GM12864 (cell line): ENCODE measurements around the gene POC1B.

Experiments
- DNase-seq: peaks from one replicate; pipeline ENCODE4 v3.0.0-alpha.2; 2011; ENCODE audit warnings: low read depth
- H3K4me3 ChIP-seq: 2 replicates; pipeline ENCODE4 v1.5.1; 2011; ENCODE audit warnings: mild to moderate bottlenecking, low read depth, low read length, control low read depth
- CTCF ChIP-seq: IDR thresholded peaks from 2 replicates; pipeline ENCODE4 v1.5.1; 2011; ENCODE audit warnings: low read depth, mild to moderate bottlenecking, moderate library complexity, low read length, control low read depth, inconsistent platforms; ENCODE audit errors: missing control alignments

Gene POC1B

GRCh38 chr12:89514751-89515150 lies 11.1 kb downstream of the POC1B start:
- DNase-seq, result no peak

GRCh38 chr12:89513544-89513943 lies 12.3 kb downstream of the POC1B start:
- TF ChIP-seq CTCF, result no peak
- DNase-seq, result no peak
- no peak overlapping the region for H3K4me3 ChIP-seq

More at GRCh38 chr12:89514751-89515150, 11.1 kb downstream of the POC1B start:
- H3K4me3 ChIP-seq, result no peak overlapping the region
- TF ChIP-seq CTCF, result no peak

DNA sequence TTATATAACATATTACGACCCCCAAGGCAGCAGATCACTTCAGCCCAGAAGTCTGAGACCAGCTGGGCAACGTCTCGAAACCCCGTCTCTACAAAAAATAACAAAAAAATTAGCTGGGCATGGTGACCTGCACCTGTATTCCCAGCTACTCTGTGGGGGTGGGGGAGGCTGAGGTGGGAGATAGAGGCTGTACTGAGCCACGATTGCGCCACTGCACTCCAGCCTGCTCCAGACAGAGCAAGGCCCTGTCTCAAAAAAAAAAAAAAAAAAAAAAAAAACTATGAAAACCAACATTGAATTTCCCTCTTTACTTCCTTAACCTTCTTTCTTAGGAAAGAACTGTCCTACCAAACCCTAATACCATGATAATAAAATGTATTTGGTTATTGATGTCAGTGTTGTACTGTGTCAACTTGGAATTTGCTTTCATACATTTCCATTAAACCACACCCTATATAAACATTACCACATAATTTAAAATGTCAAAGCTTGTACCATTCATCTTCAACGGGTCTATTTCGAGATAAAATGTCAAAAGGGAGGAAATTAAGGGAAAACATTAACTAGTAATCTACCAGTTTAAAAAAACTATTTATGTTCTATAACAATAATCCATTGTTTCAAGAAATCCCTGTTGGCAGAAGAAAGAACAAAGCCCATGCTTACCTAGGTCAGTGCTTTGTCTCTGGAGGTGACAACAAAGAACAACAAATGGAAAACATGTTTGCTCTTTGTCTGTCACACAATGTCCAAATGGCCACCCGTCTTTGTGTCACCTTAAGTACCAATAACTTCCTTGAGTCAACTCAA lies 18.6 kb downstream of the POC1B start:
- DNase-seq, result no peak
- H3K4me3 ChIP-seq, result no peak overlapping the region
- no peak for TF ChIP-seq CTCF

- TF ChIP-seq CTCF, result no peak
- H3K4me3 ChIP-seq, result no peak overlapping the region
- no peak for DNase-seq
These were observed 19.8 kb downstream of the POC1B start for GRCh38 chr12:89506050-89506449.

DNA sequence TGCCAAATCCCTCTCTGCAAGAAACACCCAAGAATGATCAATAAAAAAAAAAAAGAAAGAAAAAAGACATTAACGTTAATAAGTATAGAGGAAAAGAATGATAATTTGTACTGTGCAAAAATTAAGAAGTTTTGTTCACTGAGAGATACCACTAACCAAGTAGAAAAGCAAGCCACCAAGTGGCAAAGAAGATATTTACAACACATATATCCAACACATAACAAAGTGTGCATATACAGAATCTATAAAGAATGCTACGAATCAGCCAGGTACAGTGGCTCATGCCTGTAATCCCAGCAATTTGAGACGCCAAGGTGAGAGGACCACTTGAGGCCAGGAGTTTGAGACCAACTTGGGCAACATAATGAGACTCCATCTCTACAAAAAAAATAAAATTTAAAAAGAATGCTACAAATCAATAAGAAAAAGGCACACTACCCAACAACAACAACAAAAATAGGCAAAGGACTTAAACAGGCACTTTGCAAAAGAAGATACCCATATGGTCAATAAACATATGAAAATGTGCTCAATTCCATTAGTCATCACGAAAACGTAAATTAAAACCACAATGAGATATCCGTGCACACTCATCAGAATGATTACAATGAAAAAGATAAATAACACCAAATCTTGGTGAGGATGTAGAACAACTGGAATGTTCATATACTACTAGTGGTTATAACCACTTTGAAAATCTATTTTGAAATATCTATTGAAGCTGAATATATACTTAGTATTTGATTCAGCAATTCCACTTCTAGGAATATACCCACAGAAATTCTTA lies 21.1 kb downstream of the POC1B start:
- TF ChIP-seq CTCF, result no peak
- H3K4me3 ChIP-seq, result no peak overlapping the region
- DNase-seq, result no peak

DNA sequence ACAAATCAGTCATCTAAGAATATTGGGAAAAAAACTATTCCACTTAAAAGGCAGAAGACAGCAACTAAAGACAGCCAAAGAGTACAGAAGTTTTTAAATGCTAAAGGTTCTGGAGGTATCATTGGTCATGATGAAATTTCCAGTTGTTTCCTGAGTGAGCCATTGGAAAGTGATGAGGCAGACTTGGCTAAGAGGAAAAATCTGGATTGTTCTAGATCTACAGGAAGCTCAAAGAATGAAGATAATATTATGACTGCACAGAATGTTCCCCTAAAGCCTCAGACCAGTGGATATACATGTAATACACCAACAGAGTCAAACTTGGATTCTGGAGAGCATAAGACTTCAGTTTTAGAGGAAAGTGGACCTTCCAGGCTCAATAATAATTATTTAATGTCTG lies 24.1 kb downstream of the POC1B start:
- no peak for TF ChIP-seq CTCF
- no peak for DNase-seq
- no peak overlapping the region for H3K4me3 ChIP-seq
